SK-N-SH (cell line): ENCODE data around the gene HEATR3. TPM values are rescaled to one million over a fixed set of nuclear protein-coding genes. Genes with fewer than 3 reads are reported as not detected.
A peak's percentile ranks its signal among the peaks of the same experiment; 100 is the strongest.

Experiments
- CTCF ChIA-PET: fragments of 300-600, 350-600 bp; formaldehyde crosslinking; extraction: SDS; loops from one replicate; lab custom pipeline; 2021; lab: Yijun Ruan, JAX
- POLR2A ChIA-PET: fragments of 350-600 bp; sonication (Branson Sonifier 250); formaldehyde crosslinking; extraction: SDS; loops from one replicate; lab custom pipeline; 2020; ENCODE audit warnings: antibody characterized with exemption, inconsistent platforms; lab: Yijun Ruan, JAX
- DNase-seq: peaks from one replicate; pipeline ENCODE4 v3.0.0; 2012
- H2AFZ ChIP-seq: fragments of 200-600 bp; sonication (generic); 2 replicates; pipeline ENCODE4 v1.8.1; 2016; ENCODE audit warnings: antibody characterized with exemption, mild to moderate bottlenecking, low read depth
- H3F3A ChIP-seq: fragments of 200-600 bp; sonication (generic); replicated peaks from 2 replicates; pipeline ENCODE3; 2016; ENCODE audit warnings: antibody characterized with exemption, mild to moderate bottlenecking; ENCODE audit not compliant: insufficient read depth
- H3K27ac ChIP-seq, 2 experiments: fragments of 200-500 bp in 1 of 2; fragments of 200-600 bp in 1 of 2; sonication (Bioruptor generic) in 1 of 2; sonication (generic), shearing (Covaris generic) in 1 of 2; 2 replicates each; pipeline versions ENCODE4 v1.5.1 to v1.6.1; 2014 to 2016; ENCODE audit warnings: low read depth in 2 of 2, inconsistent platforms in 1 of 2, low read length in 1 of 2, mild to moderate bottlenecking in 1 of 2, mixed read lengths in 1 of 2
- H3K27me3 ChIP-seq: fragments of 200-600 bp; sonication (generic), shearing (Covaris generic); 2 replicates; pipeline ENCODE4 v1.6.1; 2016; ENCODE audit warnings: mixed run types; ENCODE audit not compliant: insufficient read depth
- H3K36me3 ChIP-seq, 2 experiments: fragments of 200-500 bp in 1 of 2; fragments of 200-600 bp in 1 of 2; sonication (Bioruptor generic) in 1 of 2; sonication (generic) in 1 of 2; replicated peaks in 1 of 2; 2 replicates each; pipeline versions ENCODE3 to v1.5.1; 2014 to 2016; ENCODE audit warnings: low read length in 1 of 2, mild to moderate bottlenecking in 1 of 2; ENCODE audit not compliant: insufficient read depth in 2 of 2, control insufficient read depth in 1 of 2
- H3K4me1 ChIP-seq, 2 experiments: fragments of 200-500 bp in 1 of 2; fragments of 200-600 bp in 1 of 2; sonication (Bioruptor generic) in 1 of 2; sonication (generic), shearing (Covaris generic) in 1 of 2; 2 replicates each; pipeline versions ENCODE4 v1.5.1 to v1.6.1; 2014 to 2016; ENCODE audit warnings: low read depth in 1 of 2, low read length in 1 of 2, mixed run types in 1 of 2; ENCODE audit not compliant: insufficient read depth in 2 of 2, control insufficient read depth in 1 of 2
- H3K4me2 ChIP-seq: fragments of 200-600 bp; sonication (generic), shearing (Covaris generic); 2 replicates; pipeline ENCODE4 v1.6.1; 2017; ENCODE audit warnings: mixed run types
- H3K4me3 ChIP-seq, 2 experiments: fragments of 200-500 bp in 1 of 2; fragments of 200-600 bp in 1 of 2; sonication (Bioruptor generic) in 1 of 2; sonication (generic), shearing (Covaris generic) in 1 of 2; 2 replicates each; pipeline versions ENCODE4 v1.5.1 to v1.8.1; 2014 to 2016; ENCODE audit warnings: low read depth in 2 of 2, inconsistent platforms in 1 of 2, low read length in 1 of 2, mild to moderate bottlenecking in 1 of 2, mixed read lengths in 1 of 2, moderate library complexity in 1 of 2
- H3K79me2 ChIP-seq: fragments of 200-600 bp; sonication (generic); 2 replicates; pipeline ENCODE4 v1.8.1; 2017; ENCODE audit warnings: mild to moderate bottlenecking; ENCODE audit not compliant: insufficient read depth
- H3K9ac ChIP-seq: fragments of 200-600 bp; sonication (generic); 2 replicates; pipeline ENCODE4 v1.6.1; 2017; ENCODE audit warnings: mixed run types
- H3K9me2 ChIP-seq: fragments of 200-600 bp; sonication (generic); 2 replicates; pipeline ENCODE4 v1.6.1; 2017; ENCODE audit warnings: mixed run types
- H3K9me3 ChIP-seq: fragments of 200-600 bp; sonication (generic); 2 replicates; pipeline ENCODE4 v1.6.1; 2017; ENCODE audit warnings: mixed run types, mild to moderate bottlenecking, moderate library complexity
- H4K20me1 ChIP-seq: fragments of 200-600 bp; sonication (generic); 2 replicates; pipeline ENCODE4 v1.6.1; 2017; ENCODE audit warnings: mild to moderate bottlenecking, mixed run types; ENCODE audit not compliant: insufficient read depth
- FOXJ3 ChIP-seq: sonication (generic); formaldehyde crosslinking; IDR thresholded peaks from 2 replicates; pipeline ENCODE4 v1.5.1; 2020; ENCODE audit warnings: mild to moderate bottlenecking, missing genetic modification reagents
- GABPA ChIP-seq: IDR thresholded peaks from 2 replicates; pipeline ENCODE4 v1.4.0; 2012; ENCODE audit warnings: low read depth, mild to moderate bottlenecking
- GATA2 ChIP-seq: sonication (generic); formaldehyde crosslinking; IDR thresholded peaks from 2 replicates; pipeline ENCODE4 v1.5.0; 2020; ENCODE audit warnings: mild to moderate bottlenecking, missing genetic modification reagents
- MEF2A ChIP-seq: IDR thresholded peaks from 2 replicates; pipeline ENCODE4 v1.4.0; 2012; ENCODE audit warnings: low read depth, borderline replicate concordance
- MXI1 ChIP-seq: IDR thresholded peaks from 2 replicates; pipeline ENCODE4 v1.6.1; 2012; ENCODE audit warnings: mild to moderate bottlenecking, low read depth, low read length, improper control_type of control experiment
- POLR2AphosphoS5 ChIP-seq: IDR thresholded peaks from 2 replicates; pipeline ENCODE4 v1.6.1; 2012; ENCODE audit warnings: low read depth, low read length
- RAD21 ChIP-seq: IDR thresholded peaks from 2 replicates; pipeline ENCODE4 v1.6.1; 2012; ENCODE audit warnings: mild to moderate bottlenecking, low read length
- SIN3A ChIP-seq: IDR thresholded peaks from 2 replicates; pipeline ENCODE4 v1.6.1; 2012; ENCODE audit warnings: low read depth, mild to moderate bottlenecking, low read length, moderate library complexity, borderline replicate concordance
- TEAD4 ChIP-seq: IDR thresholded peaks from 2 replicates; pipeline ENCODE4 v1.4.0; 2012; ENCODE audit warnings: mild to moderate bottlenecking, borderline replicate concordance; ENCODE audit not compliant: insufficient read depth
- WGBS: methylation state at CpG from one replicate; pipeline ENCODE4 v1.1.6; 2017; ENCODE audit warnings: low lambda C conversion rate; 5-methylcytosine and 5-hydroxymethylcytosine counted together
- polyA plus RNA-seq, 3 experiments: library from polyadenylated mRNA; depleted of rRNA; stranded (reverse); fragments of >200 nt; gene quantifications; 2 replicates each; pipeline ENCODE4 v1.2.3, GENCODE V29; 2012

The HEATR3 gene
- polyA plus RNA-seq, 1 of the 3 experiments (the other 2 are of a cell fraction): 10.1 TPM

- TF ChIP-seq MEF2A: no peak
- TF ChIP-seq SIN3A: no peak
- no peak for TF ChIP-seq RAD21
- TF ChIP-seq, all 33 proteins: peak for 0
These were observed 30.2 kb upstream of the HEATR3 start (continued) for GRCh38 chr16:50035468-50035992.

- Histone ChIP-seq H3K27ac (no peak overlapping the region), H3K9me2 (no peaks in the 10 kb centered on the region), H3F3A (peaks cover 23% of the 10 kb centered on the region), H3K27me3 (no peaks in the 10 kb centered on the region), H3K4me3 (no peak overlapping the region), H3K9me3 (no peaks in the 10 kb centered on the region), H3K9ac (no peak overlapping the region), H3K36me3 (peaks cover 42 to 45% of the 10 kb centered on the region in 2 experiments), H3K79me2 (peaks cover 5% of the 10 kb centered on the region; the same call in 1 of the 2 replicates), H3K4me1 (peaks cover 2 to 14% of the 10 kb centered on the region in 2 experiments; a peak in 2 of 4 replicates), H4K20me1 (no peaks in the 10 kb centered on the region), H3K4me2 (no peak overlapping the region), H2AFZ (no peak overlapping the region)
- no peak for DNase-seq
- WGBS: 72% methylated on average over 3 of the region's 3 CpGs
- TF ChIP-seq MXI1 (no peak), FOXJ3 (CRISPR knock-in tag) (no peak), TEAD4 (no peak), GATA2 (CRISPR knock-in tag) (no peak)
- ChIA-PET POLR2A (no interaction called here), CTCF (interaction anchor here (1.0 to 1.5 kb wide), 3 partner anchors 11 to 174 kb away, joined by 3 to 8 read pairs (median 5); partner anchors contain the start of gene CNEP1R1)
These were observed 29.3 kb upstream of the HEATR3 start for GRCh38 chr16:50036426-50036825.

- no peaks in the 10 kb centered on the region for H3K27me3 ChIP-seq
- TF ChIP-seq POLR2AphosphoS5 (0 out of 2 replicates have a peak, but pooled peaks have one; percentile 11), GABPA (no peak)
- TF ChIP-seq, all 33 proteins: peak for 1
- CTCF ChIA-PET: interaction anchor here (1.0 to 4.1 kb wide), 4 partner anchors 12 to 173 kb away, joined by 3 to 22 read pairs (median 6); partner anchors contain the start of gene CNEP1R1
- H3K4me2 ChIP-seq: no peak overlapping the region
- no peak for DNase-seq
- no peaks in the 10 kb centered on the region for H4K20me1 ChIP-seq
- H2AFZ ChIP-seq: no peak overlapping the region
- H3K9me3 ChIP-seq: no peaks in the 10 kb centered on the region
- H3K9ac ChIP-seq: no peak overlapping the region
- H3K4me1 ChIP-seq: peaks cover 2 to 14% of the 10 kb centered on the region in 2 experiments; a peak in 2 of 4 replicates
- 54% methylated on average over 2 of the region's 2 CpGs for WGBS
- H3F3A ChIP-seq: peaks cover 23% of the 10 kb centered on the region
- POLR2A ChIA-PET: no interaction called here
- H3K4me3 ChIP-seq: no peak overlapping the region
- no peak overlapping the region for H3K27ac ChIP-seq
- H3K9me2 ChIP-seq: no peaks in the 10 kb centered on the region
- H3K36me3 ChIP-seq: peaks cover 35 to 39% of the 10 kb centered on the region in 2 experiments
- no peaks in the 10 kb centered on the region for H3K79me2 ChIP-seq
These were observed 28.0 kb upstream of the HEATR3 start for GRCh38 chr16:50037662-50038220.
